Measurements from ENCODE around the gene LIME1.
A peak's percentile ranks its signal among the peaks of the same experiment; 100 is the strongest.

Gene LIME1

GRCh38 chr20:63697357-63697867, 39.1 kb upstream of the LIME1 start:
- no peak for DNase-seq

DNA sequence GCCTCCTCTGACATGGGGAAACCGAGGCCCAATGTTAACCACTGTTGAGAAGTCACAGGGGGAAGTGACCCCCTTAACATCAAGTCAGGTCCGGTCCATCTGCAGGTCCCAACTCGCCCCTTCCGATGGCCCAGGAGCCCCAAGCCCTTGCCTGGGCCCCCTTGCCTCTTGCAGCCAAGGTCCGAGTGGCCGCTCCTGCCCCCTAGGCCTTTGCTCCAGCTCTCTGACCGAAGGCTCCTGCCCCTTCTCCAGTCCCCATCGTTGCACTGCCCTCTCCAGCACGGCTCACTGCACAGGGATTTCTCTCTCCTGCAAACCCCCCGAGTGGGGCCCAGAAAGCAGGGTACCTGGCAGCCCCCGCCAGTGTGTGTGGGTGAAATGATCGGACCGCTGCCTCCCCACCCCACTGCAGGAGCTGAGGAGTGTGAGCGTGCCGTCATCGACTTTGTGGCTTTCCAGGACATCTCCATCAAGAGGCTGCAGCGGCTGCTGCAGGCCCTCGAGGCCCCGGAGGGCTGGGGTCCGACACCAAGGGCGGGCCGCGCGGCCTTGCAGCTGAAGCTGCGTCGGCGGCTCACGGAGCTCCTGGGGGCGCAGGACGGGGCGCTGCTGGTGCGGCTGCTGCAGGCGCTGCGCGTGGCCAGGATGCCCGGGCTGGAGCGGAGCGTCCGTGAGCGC, 38.5 kb upstream of the LIME1 start:
- DNase-seq = no peak

DNA sequence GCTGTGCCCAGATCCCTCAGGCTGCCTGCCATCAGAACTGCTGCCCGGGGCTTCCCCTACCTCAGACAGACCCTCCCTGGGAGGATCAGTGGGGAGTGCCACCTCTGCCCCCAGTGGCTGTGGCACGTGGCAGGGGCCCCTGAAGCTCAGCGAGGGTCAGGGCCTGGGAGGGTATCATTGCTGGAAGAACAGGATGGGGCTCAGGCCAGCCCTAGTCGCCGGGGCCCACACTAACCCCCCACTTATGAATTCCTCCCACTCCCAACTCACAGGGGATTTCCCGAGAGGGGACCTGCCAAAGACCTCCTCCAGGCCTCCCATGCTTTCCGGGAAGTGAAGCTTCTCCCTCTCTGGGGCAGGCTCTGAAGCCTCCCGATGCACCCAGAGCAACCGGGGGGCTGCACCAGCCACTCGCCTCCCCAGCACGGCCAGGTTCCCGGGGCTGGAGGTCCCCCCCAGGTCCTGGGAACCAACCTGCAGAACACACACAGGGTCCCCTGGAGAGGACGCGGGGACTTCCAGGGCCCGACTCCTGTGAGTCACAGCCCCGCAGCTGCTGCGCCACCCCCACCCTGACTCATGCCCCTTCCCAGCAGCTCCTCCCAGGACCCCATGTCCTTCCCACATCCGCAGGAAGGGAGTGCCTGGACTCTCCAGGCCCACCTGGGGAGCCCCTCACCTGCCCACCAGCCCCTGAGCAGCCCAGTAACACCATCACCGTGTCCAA, 37.6 kb upstream of the LIME1 start:
- peak; percentile 16 for DNase-seq

- DNase-seq = peak; percentile 15
Observed at GRCh38 chr20:63699466-63700198, 36.8 kb upstream of the LIME1 start.

DNA sequence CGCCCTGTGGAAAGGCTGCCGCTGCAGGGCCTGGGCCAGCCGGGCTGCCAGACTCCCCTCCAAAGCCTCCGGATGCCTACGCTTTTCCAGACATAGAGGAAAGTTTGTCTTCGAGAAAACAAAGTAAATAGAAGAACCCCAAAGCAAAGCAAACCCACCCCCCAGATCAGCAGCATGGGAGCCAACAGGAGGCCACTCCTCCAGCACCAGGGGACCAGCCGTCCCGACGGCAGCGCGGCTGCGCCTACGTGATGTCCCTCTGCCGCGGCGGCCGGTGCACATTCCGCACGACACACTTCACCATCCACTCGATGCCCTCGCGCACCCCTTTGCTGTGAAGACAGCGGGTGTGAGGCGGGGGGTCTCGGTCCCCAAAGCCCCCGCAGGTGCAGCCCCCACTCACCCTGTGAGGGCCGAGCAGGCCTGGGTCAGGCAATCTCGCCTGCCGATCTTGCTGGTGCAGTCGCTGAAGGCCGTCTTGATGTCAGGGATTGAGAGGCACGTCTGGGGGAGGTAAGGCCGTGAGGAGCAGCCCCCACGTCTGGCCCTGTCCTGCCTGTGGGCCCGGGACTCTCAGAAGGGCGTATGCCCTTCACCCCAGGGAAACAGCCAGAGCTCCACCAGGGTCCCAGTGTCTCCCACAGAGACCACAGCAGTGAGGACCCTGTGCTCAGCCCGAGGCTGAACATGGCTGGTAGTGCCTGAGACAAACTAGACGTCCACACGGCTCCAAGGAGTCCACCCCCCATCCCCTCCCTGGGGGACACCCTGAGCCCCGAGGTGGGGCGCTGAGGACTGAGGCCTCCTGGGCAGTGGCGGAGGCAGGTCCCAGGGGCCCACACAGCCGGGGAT, 36.0 kb upstream of the LIME1 start:
- DNase-seq = peak; percentile 15

DNA sequence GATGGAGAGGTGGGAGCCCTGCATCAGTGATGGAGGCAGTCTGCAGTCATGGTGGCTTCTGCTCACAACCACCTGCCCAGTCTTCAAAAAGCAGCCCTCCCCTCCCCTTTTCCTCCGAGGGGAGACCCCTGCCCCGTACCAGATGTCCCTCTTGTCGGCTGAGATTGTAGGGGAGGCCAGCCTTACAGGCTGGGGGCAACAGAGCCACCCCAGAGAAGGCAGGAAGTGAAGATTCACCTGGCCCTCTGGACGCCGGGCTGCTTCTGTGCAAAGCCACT, 35.5 kb upstream of the LIME1 start:
- DNase-seq = peak; percentile 6

DNA sequence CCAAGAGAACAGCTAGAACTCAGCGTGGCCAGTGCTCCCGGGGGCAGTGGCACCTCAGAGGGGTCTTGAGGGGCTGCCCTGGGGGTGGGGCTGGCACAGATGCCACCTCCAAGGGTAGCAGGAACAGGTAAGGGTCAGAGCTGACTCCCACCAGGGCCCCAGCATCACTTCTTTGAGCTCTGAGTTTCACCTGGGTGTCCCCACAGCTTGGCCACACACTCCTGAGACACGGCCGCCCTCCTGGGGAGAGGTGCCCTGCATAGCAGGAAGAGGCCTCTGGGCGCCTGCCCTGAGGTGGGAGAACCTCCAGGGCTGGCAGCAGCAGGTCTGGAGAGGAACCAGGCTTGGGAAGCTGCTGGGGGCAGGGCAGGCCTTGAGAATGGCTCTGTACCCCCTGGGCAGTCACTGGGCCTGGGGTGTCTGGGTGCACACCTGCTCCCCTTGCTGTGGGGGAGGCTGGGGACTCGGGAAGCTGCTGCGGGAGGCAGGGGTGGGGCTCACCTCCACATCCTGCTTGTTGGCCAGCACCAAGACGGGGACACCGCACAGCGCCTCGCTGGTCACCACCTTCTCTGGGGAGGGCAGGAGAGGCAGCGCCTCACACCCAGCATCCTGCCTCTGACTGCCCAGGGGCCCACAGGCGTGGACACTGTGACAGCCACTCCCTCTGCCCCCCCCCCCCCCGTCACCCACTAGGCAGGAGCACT, 35.0 kb upstream of the LIME1 start:
- no peak for DNase-seq

- no peak for DNase-seq
Observed at GRCh38 chr20:63702036-63702665, 34.3 kb upstream of the LIME1 start.

GRCh38 chr20:63702751-63703470, 33.6 kb upstream of the LIME1 start:
- no peak for DNase-seq

GRCh38 chr20:63703471-63703975, 32.9 kb upstream of the LIME1 start:
- no peak for DNase-seq

DNA sequence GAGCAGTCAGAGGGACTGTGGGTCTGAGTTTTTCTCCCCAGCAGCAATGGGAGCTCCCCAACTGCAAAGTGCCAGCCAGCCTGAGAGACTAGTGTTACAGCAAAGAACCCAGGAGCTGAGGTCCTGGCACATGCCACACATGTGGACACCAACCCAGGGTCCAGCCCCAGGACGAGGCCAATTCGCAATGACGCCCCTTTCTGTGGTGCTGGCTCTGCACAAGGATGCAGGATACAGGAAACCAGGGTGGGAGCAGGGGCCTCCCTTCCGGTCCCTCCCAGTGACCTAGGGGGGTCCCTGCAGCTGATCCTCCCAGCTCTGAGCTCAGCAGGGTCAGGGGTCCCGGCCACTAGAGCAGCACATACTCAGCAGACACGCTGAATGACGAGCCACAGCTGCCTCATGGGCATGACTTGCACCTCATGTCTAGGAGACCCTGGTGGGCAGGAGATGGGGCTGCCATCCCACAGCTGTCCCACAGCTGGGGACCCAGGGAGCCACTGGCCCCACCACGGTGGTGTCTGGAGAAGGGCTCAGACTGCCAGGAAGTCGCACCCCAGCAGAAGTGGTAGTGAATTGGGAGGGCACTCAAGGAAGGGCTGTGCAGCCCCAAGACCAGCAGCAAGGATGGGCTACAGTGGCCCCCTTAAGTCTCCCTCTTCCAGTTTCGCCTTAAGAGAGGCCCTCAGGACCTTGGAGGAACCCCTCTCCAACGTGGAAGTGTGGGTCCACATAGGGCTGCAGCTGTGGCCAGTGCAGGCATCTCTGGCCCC, 32.3 kb upstream of the LIME1 start:
- no peak for DNase-seq

DNA sequence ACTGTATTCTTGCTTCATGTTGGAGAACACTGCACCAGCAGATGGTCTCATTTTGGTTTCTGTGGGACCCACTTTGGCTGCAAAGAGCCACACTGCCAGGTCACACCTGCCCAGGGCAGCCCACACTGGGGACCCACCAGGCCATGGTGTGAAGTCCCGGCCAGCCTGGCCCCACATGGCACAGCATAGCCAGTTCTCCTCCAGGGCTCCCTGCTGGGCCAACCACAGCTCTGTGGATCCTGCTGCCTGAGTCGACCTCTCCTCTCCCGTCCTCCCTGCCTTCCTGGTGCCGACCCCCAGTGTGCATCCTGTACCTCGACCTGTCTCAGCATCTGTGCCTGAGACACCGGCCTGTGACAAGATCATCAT, 31.7 kb upstream of the LIME1 start:
- no peak for DNase-seq

GRCh38 chr20:63705232-63706026, 31.0 kb upstream of the LIME1 start:
- DNase-seq = no peak

GRCh38 chr20:63706027-63706695, 30.3 kb upstream of the LIME1 start:
- DNase-seq = no peak

- peak; percentile 49 for DNase-seq
Observed at GRCh38 chr20:63706852-63707557, 29.5 kb upstream of the LIME1 start.

DNA sequence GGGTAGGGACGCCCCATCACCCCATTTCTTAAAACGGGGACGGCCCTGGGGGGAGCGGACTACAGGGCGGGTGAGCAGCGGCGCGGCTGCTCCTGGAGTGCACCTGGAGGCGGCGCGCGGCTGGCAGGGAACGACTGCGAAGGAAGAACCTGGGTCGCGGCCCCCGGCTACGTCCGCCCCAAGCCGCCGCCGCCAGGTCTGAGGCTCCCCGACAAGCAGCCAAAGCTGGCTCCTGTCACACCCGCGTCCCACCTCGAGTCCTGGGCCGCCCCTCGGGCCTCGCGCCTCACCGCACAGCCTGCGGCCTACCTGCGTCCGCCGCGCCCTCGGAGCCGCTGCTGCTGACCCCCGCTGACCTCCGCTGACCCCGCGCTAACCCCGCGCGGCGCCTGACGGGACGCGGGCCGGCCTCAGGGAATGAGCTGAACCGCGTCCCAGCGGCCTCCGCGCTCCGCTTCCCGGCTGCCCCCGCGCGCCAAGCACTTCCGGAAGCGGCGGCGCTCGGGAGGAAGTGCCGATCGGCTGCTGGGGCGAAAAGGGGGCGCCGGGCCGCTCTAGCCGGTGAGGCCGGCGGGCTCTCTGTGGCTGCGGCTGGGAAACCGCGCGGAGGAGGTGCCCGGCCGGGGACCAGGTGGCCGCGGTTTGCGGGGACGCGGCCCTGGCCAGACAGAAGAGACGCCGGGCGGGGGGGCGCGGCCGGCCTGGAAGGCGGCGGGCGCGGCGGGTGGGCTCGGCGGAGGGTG, 28.7 kb upstream of the LIME1 start, which contains the start of the genes ARFRP1 and ZGPAT:
ARFRP1 (minus strand) TSS at position 419 of the 743 bp plus-strand sequence. CDS start 885 bp downstream, outside the sequence.
ZGPAT (plus strand) TSS at position 482 of the 743 bp plus-strand sequence. CDS start 542 bp downstream, outside the sequence.
- peak; percentile 87 for DNase-seq

All from CD4-positive, alpha-beta T cell treated with Interleukin-15 for 1 hour (primary cell).